Muscle of leg (tissue), 11 donors: ENCODE results near the gene P2RY6. TPM values are rescaled to one million over a fixed set of nuclear protein-coding genes. Genes with fewer than 3 reads are reported as not detected.

Source experiments
- DNase-seq: peaks from one replicate; pipeline ENCODE4 v3.0.0; 2013
- H3K27ac ChIP-seq: one replicate; pipeline ENCODE4 v1.5.1; 2013; ENCODE audit warnings: mild to moderate bottlenecking, low read length, control low read depth
- H3K27me3 ChIP-seq: one replicate; pipeline ENCODE4 v1.6.1; 2013; ENCODE audit warnings: low read length; ENCODE audit not compliant: control insufficient read depth, insufficient read depth
- H3K36me3 ChIP-seq: one replicate; pipeline ENCODE4 v1.6.1; 2013; ENCODE audit warnings: low read length; ENCODE audit not compliant: control insufficient read depth, insufficient read depth
- H3K4me1 ChIP-seq: one replicate; pipeline ENCODE4 v1.6.1; 2013; ENCODE audit warnings: low read length; ENCODE audit not compliant: control insufficient read depth, insufficient read depth
- H3K4me3 ChIP-seq: one replicate; pipeline ENCODE4 v1.5.1; 2013; ENCODE audit warnings: low read length, control low read depth
- H3K9me3 ChIP-seq: replicated peaks from 2 replicates; pipeline ENCODE4 v1.6.1; 2013; ENCODE audit warnings: low read depth, low read length; ENCODE audit not compliant: control insufficient read depth
- WGBS: methylation state at CpG from one replicate; pipeline ENCODE4 v1.1.5; 2013; ENCODE audit warnings: missing lambda C conversion rate; ENCODE audit not compliant: insufficient coverage; 5-methylcytosine and 5-hydroxymethylcytosine counted together
- polyA plus RNA-seq, 8 donors: library from polyadenylated mRNA; unstranded; fragments of 120-200 nt; gene quantifications; one replicate each; pipeline versions ENCODE4 v1.2.1 to v1.2.3, GENCODE V29; 2013; ENCODE audit warnings: inconsistent platforms in 1 of 8, low replicate concordance in 1 of 8; ENCODE audit not compliant: insufficient read length in 8 of 8, insufficient read depth in 1 of 8
- total RNA-seq: library from RNA; stranded (reverse); fragments of 120-200 nt; gene quantifications from one replicate; pipeline ENCODE4 v1.2.4, GENCODE V29; 2013

P2RY6 gene
- total and polyA plus RNA-seq, 9 donors, result 0.53 to 1.9 (median 1.5) TPM

DNA sequence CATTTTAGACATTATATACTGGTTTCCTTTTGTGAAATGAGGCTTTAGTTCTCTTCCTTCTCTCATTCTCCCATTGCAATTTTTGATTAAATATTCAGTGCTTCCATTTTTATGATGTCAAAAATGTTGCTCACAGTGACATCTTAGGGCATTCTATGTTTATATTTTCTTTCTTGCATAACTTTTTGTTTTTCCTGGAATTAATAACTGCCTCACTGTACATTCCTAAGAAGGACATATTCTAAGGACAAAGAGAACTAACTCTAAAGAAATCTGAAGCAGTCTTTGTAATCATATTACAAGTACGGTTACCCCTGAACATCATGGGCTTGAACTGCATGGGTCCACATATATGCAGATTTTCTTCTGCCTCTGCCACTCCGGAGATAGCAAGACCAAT is 25.8 kb upstream of the P2RY6 start:
- Histone ChIP-seq H3K9me3 (no peaks in the 10 kb centered on the region), H3K4me1 (peaks cover 9% of the 10 kb centered on the region), H3K27ac (no peak overlapping the region), H3K27me3 (peaks cover 3% of the 10 kb centered on the region), H3K4me3 (no peak overlapping the region), H3K36me3 (no peaks in the 10 kb centered on the region)
- WGBS, result no CpG with 5 or more reads among the region's 2 CpGs
- DNase-seq, result no peak

DNA sequence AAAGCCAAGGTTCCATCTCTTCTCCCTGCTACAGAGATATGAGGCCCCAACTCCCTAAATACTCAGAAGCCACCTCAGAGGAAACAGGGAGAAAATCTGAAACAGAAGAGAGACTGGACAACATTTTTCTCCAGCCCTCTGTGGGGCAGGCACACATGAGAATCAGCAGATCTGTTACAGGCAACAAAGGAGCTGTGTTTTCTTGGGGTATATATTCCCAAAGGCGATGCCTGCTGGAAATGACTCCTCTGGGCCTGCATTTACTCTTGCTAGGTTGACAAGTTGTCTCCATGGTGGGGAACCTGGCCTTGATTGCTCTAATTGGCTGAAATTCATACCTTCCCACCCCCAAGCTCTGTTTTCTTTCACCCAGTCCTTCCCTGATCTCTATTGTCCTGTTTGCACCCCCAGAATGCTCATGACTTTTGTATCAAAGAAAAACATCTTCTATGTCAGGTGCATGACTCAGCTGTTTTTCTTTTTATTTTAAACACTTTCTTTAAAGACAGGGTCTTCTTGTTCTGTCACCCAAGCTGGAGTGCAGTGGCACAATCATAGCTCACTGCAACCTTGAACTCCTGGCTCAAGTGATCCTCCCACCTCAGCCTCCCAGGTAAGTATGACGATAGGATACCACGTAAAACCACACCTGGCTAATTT is 23.5 kb upstream of the P2RY6 start:
- DNase-seq, result no peak
- H3K4me1 ChIP-seq, result no peaks in the 10 kb centered on the region
- no peak overlapping the region for H3K27ac ChIP-seq
- no peak overlapping the region for H3K4me3 ChIP-seq
- WGBS, result 92% methylated on average over 2 of the region's 3 CpGs
- H3K36me3 ChIP-seq, result no peaks in the 10 kb centered on the region
- peaks cover 3% of the 10 kb centered on the region for H3K27me3 ChIP-seq
- no peaks in the 10 kb centered on the region for H3K9me3 ChIP-seq

DNA sequence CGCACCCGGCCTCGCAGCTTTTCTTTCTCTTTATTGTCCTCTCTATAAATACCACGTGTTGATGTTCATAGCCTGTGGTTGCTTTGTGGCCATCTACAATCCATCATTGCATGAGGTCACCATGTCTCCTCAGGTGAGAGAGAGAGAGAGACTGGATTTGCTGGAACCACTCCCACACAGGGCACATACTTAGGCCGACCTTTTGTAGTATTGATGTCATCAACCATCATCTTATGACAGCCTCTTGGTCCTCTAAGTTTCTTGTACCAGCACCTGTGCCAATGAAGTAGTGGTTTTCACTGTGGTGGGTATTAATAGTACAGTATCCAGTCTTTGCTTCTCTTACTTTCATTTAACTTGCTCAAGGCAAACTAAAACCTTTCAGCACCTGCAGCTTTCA is 22.8 kb upstream of the P2RY6 start:
- no peaks in the 10 kb centered on the region for H3K4me1 ChIP-seq
- no peaks in the 10 kb centered on the region for H3K36me3 ChIP-seq
- H3K27ac ChIP-seq, result no peak overlapping the region
- WGBS, result no CpG with 5 or more reads among the region's 5 CpGs
- H3K27me3 ChIP-seq, result peaks cover 3% of the 10 kb centered on the region
- no peak overlapping the region for H3K4me3 ChIP-seq
- H3K9me3 ChIP-seq, result no peaks in the 10 kb centered on the region
- no peak for DNase-seq

DNA sequence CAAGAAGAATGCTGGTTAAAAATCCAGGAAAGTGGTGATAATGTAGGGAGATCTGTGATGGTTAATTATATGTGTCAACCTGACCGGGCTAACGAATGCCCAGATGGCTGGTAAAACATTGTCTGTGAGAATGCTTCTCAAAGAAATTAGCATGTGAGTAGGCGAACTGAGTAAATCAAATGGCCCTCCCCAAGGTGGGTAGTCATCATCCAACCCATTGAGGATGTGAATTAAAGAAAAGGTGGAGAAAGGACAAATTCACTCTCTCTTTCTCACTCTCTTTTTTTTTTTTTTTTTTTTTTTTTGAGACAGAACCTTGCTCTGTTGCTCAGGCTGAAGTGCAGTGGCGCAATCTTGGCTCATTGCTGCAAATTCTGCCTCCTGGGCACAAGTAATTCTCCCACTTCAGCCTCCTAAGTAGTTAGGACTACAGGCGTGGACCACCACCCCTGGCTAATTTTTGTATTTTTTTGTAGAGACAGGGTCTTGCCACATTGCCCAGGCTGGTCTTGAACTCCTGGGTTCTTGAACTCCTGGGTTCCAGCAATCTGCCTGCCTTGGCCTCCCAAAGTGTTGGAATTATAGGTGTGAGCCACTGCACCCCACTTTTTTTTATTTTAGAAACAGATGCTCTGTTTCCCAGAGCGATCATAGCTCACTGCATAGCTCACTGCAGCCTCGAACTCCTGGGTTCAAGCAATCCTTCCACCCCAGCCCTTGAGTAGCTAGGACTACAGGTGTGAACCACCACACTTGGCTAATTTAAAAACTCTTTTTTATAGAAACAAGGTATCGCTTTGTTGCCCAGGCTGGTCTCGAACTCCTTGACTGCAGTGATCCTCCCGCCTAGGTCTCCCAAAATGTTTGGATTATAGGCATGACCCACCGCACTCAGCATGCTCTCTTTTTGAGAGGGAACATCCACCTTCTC is 22.0 kb upstream of the P2RY6 start:
- 99% methylated on average over 6 of the region's 11 CpGs for WGBS
- Histone ChIP-seq H3K27me3 (no peaks in the 10 kb centered on the region), H3K36me3 (no peaks in the 10 kb centered on the region), H3K4me3 (no peak overlapping the region), H3K4me1 (no peaks in the 10 kb centered on the region), H3K9me3 (no peaks in the 10 kb centered on the region), H3K27ac (no peak overlapping the region)
- DNase-seq, result no peak

DNA sequence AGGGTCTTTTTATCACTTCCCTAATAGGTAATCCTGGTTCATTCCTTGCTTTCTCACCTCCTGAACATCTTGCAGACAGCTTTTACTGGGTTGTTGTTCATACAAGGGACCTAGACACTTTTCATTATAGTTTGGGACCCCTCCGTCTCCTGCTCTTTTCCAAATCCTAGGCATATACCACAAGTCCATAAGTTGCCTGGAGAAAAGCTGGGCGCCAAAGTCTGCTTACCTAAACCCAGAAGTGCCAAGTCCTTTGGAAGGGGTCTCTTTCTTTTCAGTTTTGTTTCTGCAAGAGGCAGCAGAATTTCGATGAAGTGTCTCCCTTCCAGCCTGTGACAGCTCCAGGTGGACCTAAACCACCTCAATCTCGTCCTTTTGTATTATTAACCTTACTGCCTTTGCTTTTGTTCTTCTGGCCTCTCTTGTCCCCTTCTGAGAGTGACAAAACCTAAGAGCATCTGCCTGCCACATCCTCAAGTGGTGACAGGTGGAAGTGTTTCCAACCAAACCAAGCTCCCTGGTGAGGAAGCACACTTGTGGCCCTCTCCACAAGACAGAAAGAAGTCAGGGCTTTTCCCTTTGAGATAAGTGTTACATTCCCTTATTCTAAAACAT is 19.5 kb upstream of the P2RY6 start:
- Histone ChIP-seq H3K27me3 (no peaks in the 10 kb centered on the region), H3K27ac (no peak overlapping the region), H3K4me1 (peaks cover 5% of the 10 kb centered on the region), H3K4me3 (no peak overlapping the region), H3K9me3 (no peaks in the 10 kb centered on the region), H3K36me3 (no peaks in the 10 kb centered on the region)
- no peak for DNase-seq
- 100% methylated on average over 1 of the region's 4 CpGs for WGBS

DNA sequence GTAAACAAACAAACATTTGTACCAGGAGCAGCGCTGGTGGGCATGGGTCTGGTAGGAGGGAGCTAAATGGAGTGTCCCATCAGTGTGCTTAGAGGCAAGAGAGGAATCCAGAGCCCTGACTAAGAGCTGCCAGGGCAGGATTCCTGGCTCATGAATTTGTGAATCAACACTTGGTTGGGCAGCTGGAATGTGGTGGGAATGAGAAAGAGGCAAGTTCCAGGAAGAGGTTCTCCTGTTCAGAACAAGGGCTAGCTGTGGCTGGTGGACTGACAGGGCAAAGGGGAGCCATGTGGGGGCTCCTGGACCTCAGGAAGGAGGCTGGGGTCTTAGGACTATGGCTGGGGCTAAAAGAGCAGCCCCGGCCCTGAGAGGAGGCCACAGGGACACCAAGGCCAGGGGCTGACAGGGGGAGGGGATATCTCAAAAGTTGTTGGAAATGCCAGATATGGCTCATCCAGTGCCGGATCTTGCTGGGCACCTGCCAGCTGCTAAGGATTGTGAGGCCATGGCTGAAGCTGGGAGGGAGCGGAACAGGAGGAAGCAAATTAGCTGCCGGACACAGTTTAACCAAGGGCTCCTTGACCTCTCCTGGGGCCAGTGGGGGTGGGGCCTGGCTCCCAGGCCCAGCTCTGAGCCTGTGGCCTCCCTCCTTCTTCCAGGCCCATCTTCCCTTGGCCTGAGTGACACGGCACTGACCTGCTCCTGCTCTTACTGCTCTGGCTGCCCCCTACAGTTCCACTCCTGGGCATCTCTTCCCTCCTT is 14.6 kb upstream of the P2RY6 start:
- Histone ChIP-seq H3K4me3 (no peak overlapping the region), H3K4me1 (peaks cover 15% of the 10 kb centered on the region), H3K27me3 (no peaks in the 10 kb centered on the region), H3K36me3 (no peaks in the 10 kb centered on the region), H3K9me3 (no peaks in the 10 kb centered on the region), H3K27ac (peak overlapping the region; percentile 47)
- 54% methylated on average over 5 of the region's 6 CpGs for WGBS
- DNase-seq, result peak; percentile 37

DNA sequence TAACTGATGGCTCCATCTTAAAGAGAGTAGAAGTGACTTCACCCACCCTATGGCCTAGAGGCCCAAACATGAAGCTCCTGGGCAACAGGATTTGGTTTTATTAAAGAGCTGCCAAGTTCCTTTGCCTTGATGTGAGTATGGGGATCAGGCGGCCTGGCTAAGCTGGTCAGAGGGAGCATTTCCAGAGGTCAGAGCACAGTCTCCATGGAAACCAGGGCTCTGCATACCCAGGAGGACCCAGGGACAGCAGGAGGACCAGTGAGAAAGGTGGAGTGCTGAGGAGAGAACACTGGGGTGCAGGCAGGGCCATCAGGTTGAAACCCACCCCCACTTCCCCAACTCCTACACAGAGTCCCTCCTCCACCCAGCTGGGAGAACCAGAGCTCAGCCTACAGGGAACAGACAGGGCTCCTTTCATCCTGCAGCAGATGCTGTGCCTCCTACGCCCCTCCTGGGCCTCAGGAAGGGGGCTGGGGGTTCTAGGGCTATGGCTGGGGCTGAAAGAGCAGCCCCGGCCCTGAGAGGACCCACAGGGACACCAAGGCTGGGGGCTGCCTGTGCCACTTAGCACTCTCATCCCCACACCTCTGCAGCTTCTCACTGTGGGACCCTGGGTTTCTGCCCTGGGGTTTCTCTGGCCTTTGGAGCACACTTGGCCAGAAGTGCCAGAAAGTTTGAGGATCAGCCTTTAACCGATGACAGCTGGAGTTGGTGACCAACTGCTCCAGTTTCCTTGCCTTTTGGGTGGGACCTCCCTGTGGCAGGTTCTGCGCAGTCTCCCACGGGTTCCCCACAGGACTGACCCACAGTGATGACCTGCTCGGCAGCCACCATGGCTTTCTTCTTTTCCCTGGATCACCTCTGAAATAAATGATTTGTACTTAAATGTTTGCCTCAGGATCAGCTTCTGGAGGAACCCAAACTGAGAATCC is 13.8 kb upstream of the P2RY6 start:
- no peak for DNase-seq
- Histone ChIP-seq H3K27ac (peak overlapping the region; percentile 47), H3K27me3 (no peaks in the 10 kb centered on the region), H3K4me3 (no peak overlapping the region), H3K4me1 (peaks cover 15% of the 10 kb centered on the region), H3K9me3 (no peaks in the 10 kb centered on the region), H3K36me3 (no peaks in the 10 kb centered on the region)
- WGBS, result 44% methylated on average over 2 of the region's 7 CpGs

DNA sequence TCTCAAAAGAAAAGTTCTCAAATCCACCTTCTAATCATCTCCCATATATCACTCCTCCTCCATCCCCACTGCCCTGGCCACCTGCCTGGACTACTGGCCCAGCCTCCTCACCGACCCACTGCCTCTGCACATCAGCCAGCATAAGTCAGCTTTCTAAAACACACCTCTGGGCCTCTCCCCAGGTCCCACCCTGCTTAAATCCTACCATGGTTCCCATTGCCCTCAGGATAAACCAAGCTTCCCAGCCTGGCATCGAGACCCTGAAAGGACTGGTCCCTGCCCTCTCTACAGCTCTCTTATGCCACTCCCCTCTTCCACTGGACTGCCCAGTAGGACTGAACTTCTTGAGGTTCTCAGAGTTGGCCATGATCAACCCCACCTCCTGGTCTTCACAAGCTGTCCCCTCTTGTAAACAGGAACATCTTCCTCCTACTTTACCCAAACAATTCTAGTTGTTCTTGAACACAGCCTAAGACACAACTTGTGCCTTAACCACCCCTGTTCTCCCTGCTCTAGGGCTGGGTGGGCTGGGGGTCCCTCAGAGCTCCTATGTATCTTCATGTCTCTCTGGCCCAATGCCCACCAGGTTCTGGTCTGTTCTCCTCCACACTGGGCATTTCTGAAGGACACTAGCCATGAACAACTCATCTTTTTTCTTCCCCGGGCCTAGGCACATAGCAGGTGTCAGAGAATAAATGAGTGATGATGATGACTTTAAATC is 12.6 kb upstream of the P2RY6 start:
- H3K9me3 ChIP-seq, result no peaks in the 10 kb centered on the region
- no peak overlapping the region for H3K4me3 ChIP-seq
- DNase-seq, result no peak
- peaks cover 20% of the 10 kb centered on the region for H3K4me1 ChIP-seq
- H3K36me3 ChIP-seq, result no peaks in the 10 kb centered on the region
- 72% methylated on average over 2 of the region's 3 CpGs for WGBS
- H3K27me3 ChIP-seq, result peaks cover 5% of the 10 kb centered on the region
- no peak overlapping the region for H3K27ac ChIP-seq

DNA sequence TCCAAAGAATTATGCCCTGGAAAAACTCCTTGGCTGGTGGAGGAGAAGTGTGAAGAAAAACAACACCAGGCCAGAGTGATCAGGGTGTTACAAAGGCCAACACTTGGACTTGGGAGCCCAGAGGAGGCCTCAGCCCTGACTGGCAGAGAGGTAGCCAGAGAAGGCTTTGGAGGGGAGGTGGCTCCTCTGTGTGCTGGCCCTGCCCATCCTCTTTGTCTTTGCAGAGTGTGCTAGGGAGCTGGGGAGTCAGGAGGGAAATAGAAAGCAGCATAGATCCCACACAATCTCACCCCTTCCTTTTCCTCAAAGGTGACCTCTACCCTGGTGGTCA is 12.0 kb upstream of the P2RY6 start:
- no peak overlapping the region for H3K4me3 ChIP-seq
- peaks cover 21% of the 10 kb centered on the region for H3K4me1 ChIP-seq
- no peaks in the 10 kb centered on the region for H3K36me3 ChIP-seq
- H3K9me3 ChIP-seq, result no peaks in the 10 kb centered on the region
- no peak for DNase-seq
- H3K27me3 ChIP-seq, result peaks cover 11% of the 10 kb centered on the region
- H3K27ac ChIP-seq, result no peak overlapping the region
